Measurements from ENCODE around the gene UMODL1.

- TF ChIP-seq CTCF (IDR thresholded peaks at IDR 0.05; ENCODE audit: extremely low read depth in 1 of 2, insufficient read depth in 1 of 2, low read depth in 1 of 2, low read length in 2 of 2) (no peak), GATA2 (IDR thresholded peaks at IDR 0.05; ENCODE audit: insufficient read depth, insufficient read length, low read depth, low read length) (no peak), POLR2A (IDR thresholded peaks at IDR 0.05; ENCODE audit: low read depth, low read length) (no peak), POLR2AphosphoS5 (IDR thresholded peaks at IDR 0.05; ENCODE audit: insufficient read depth, low read depth, low read length) (no peak)
These were observed 85.8 kb downstream of the UMODL1 start for GRCh38 chr21:42156690-42157605.

Data from endothelial cell of umbilical vein (primary cell).